Renal cortical epithelial cell (primary cell): ENCODE measurements around the gene RAP1GAP. TPM values are rescaled to one million over a fixed set of nuclear protein-coding genes. Genes with fewer than 3 reads are reported as not detected.

Experiments used
- DNase-seq: peaks from one replicate; pipeline ENCODE4 v3.0.0-alpha.2; 2011; ENCODE audit warnings: low read depth
- total RNA-seq: library from RNA; depleted of rRNA; stranded (reverse); fragments of >200 nt; gene quantifications from 2 replicates; pipeline ENCODE4 v1.2.3, GENCODE V29; 2014

The RAP1GAP gene
- total RNA-seq, 1 donor from 2014 or later, result 23.5 TPM

- no peak for DNase-seq
Observed at GRCh38 chr1:21625390-21626190, 43.6 kb downstream of the RAP1GAP start.

- no peak for DNase-seq
Observed at GRCh38 chr1:21624571-21625389, 44.4 kb downstream of the RAP1GAP start.

- DNase-seq, result peak; percentile 83
Observed at GRCh38 chr1:21623410-21623961, 45.7 kb downstream of the RAP1GAP start.

- no peak for DNase-seq
Observed at GRCh38 chr1:21622466-21623315, 46.5 kb downstream of the RAP1GAP start.

- no peak for DNase-seq
Observed at GRCh38 chr1:21621761-21622436, 47.3 kb downstream of the RAP1GAP start.

- no peak for DNase-seq
Observed at GRCh38 chr1:21621051-21621450, 48.1 kb downstream of the RAP1GAP start.

- no peak for DNase-seq
Observed at GRCh38 chr1:21620496-21620895, 48.7 kb downstream of the RAP1GAP start.

- no peak for DNase-seq
Observed at GRCh38 chr1:21620011-21620410, 49.1 kb downstream of the RAP1GAP start.

GRCh38 chr1:21619375-21619947, 49.7 kb downstream of the RAP1GAP start:
- no peak for DNase-seq

GRCh38 chr1:21618561-21619374, 50.4 kb downstream of the RAP1GAP start:
- DNase-seq, result no peak

- DNase-seq, result no peak
Observed at GRCh38 chr1:21618059-21618458, 51.1 kb downstream of the RAP1GAP start.

- no peak for DNase-seq
Observed at GRCh38 chr1:21617126-21617738, 51.9 kb downstream of the RAP1GAP start.

GRCh38 chr1:21616372-21616771, 52.8 kb downstream of the RAP1GAP start:
- no peak for DNase-seq

- DNase-seq, result no peak
Observed at GRCh38 chr1:21614419-21615115, 54.6 kb downstream of the RAP1GAP start.

- DNase-seq, result no peak
Observed at GRCh38 chr1:21613072-21613867, 55.9 kb downstream of the RAP1GAP start.

GRCh38 chr1:21612057-21612456, 57.1 kb downstream of the RAP1GAP start:
- no peak for DNase-seq

GRCh38 chr1:21610989-21611785, 58.0 kb downstream of the RAP1GAP start:
- no peak for DNase-seq
